Measurements from ENCODE around the gene LBX1.

Gene LBX1

GRCh38 chr10:101228966-101229265, 347 bp downstream of the LBX1 start:
- peaks cover 95% of the 10 kb centered on the region for H3K27me3 ChIP-seq (ENCODE audit: insufficient read depth, low read length)
- no peak overlapping the region for H2BK120ac ChIP-seq (ENCODE audit: insufficient read depth, low read length, poor library complexity)
- WGBS (ENCODE audit: extremely low coverage, insufficient coverage, insufficient read length) = no CpG with 5 or more reads among the region's 34 CpGs
- no peak overlapping the region for H3K23ac ChIP-seq (ENCODE audit: low read length)
- no peaks in the 10 kb centered on the region for H3K4me1 ChIP-seq (ENCODE audit: control insufficient read depth in 1 of 2, insufficient read depth in 2 of 2, low read length in 2 of 2)
- H4K91ac ChIP-seq (ENCODE audit: low read depth, low read length) = no peak overlapping the region
- H3K79me1 ChIP-seq (ENCODE audit: low read length) = no peaks in the 10 kb centered on the region
- H3K9me3 ChIP-seq (ENCODE audit: insufficient read depth, low read depth, low read length) = peaks cover 4% of the 10 kb centered on the region
- no peak overlapping the region for H3K4ac ChIP-seq (ENCODE audit: low read depth, low read length)
- no peak overlapping the region for H3K4me2 ChIP-seq (ENCODE audit: low read length)
- H3K14ac ChIP-seq (ENCODE audit: low read length) = no peak overlapping the region
- H3K36me3 ChIP-seq (ENCODE audit: control insufficient read depth in 1 of 2, insufficient read depth in 2 of 2, low read length in 2 of 2) = no peaks in the 10 kb centered on the region
- no peak for DNase-seq
- H2AFZ ChIP-seq (ENCODE audit: insufficient read depth, low read length, poor library complexity) = no peak overlapping the region
- H4K8ac ChIP-seq (ENCODE audit: low read depth, low read length) = no peak overlapping the region
- H3K79me2 ChIP-seq (ENCODE audit: control insufficient read depth, insufficient read depth, low read length, poor library complexity) = no peaks in the 10 kb centered on the region
- no peak overlapping the region for H3K9ac ChIP-seq (ENCODE audit: low read length)
- H2AK5ac ChIP-seq (ENCODE audit: low read length) = no peak overlapping the region
- no peak overlapping the region for H3K4me3 ChIP-seq (ENCODE audit: low read depth, low read length)
- H3K18ac ChIP-seq (ENCODE audit: low read length) = no peak overlapping the region
- no peak overlapping the region for H2BK12ac ChIP-seq (ENCODE audit: low read length)
- no peak overlapping the region for H3K27ac ChIP-seq (ENCODE audit: low read depth, low read length)
- H2BK5ac ChIP-seq (ENCODE audit: low read depth, low read length, poor library complexity) = no peak overlapping the region
- H4K12ac ChIP-seq (ENCODE audit: low read depth, low read length) = no peak overlapping the region

- Histone ChIP-seq H3K79me1 (ENCODE audit: low read length) (no peaks in the 10 kb centered on the region), H3K36me3 (ENCODE audit: control insufficient read depth in 1 of 2, insufficient read depth in 2 of 2, low read length in 2 of 2) (no peaks in the 10 kb centered on the region)
Measured at GRCh38 chr10:101228153-101228965, 904 bp downstream of the LBX1 start.

GRCh38 chr10:101227429-101228152, 1.7 kb downstream of the LBX1 start:
- no peak overlapping the region for H2BK120ac ChIP-seq (ENCODE audit: insufficient read depth, low read length, poor library complexity)
- no peak overlapping the region for H3K9ac ChIP-seq (ENCODE audit: low read length)
- no peak overlapping the region for H3K4ac ChIP-seq (ENCODE audit: low read depth, low read length)
- no peaks in the 10 kb centered on the region for H3K79me2 ChIP-seq (ENCODE audit: control insufficient read depth, insufficient read depth, low read length, poor library complexity)
- H3K79me1 ChIP-seq (ENCODE audit: low read length) = no peaks in the 10 kb centered on the region
- no peak overlapping the region for H4K12ac ChIP-seq (ENCODE audit: low read depth, low read length)
- no peak overlapping the region for H3K27ac ChIP-seq (ENCODE audit: low read depth, low read length)
- H3K36me3 ChIP-seq (ENCODE audit: control insufficient read depth in 1 of 2, insufficient read depth in 2 of 2, low read length in 2 of 2) = no peaks in the 10 kb centered on the region
- H3K27me3 ChIP-seq (ENCODE audit: insufficient read depth, low read length) = peaks cover 97% of the 10 kb centered on the region
- no peak overlapping the region for H2BK12ac ChIP-seq (ENCODE audit: low read length)
- no peak overlapping the region for H2BK5ac ChIP-seq (ENCODE audit: low read depth, low read length, poor library complexity)
- H3K4me3 ChIP-seq (ENCODE audit: low read depth, low read length) = no peak overlapping the region
- H3K14ac ChIP-seq (ENCODE audit: low read length) = no peak overlapping the region
- no peaks in the 10 kb centered on the region for H3K4me1 ChIP-seq (ENCODE audit: control insufficient read depth in 1 of 2, insufficient read depth in 2 of 2, low read length in 2 of 2)
- DNase-seq = no peak
- H4K91ac ChIP-seq (ENCODE audit: low read depth, low read length) = no peak overlapping the region
- no peak overlapping the region for H3K4me2 ChIP-seq (ENCODE audit: low read length)
- H3K23ac ChIP-seq (ENCODE audit: low read length) = no peak overlapping the region
- no peak overlapping the region for H2AFZ ChIP-seq (ENCODE audit: insufficient read depth, low read length, poor library complexity)
- H2AK5ac ChIP-seq (ENCODE audit: low read length) = no peak overlapping the region
- no peak overlapping the region for H4K8ac ChIP-seq (ENCODE audit: low read depth, low read length)
- H3K9me3 ChIP-seq (ENCODE audit: insufficient read depth, low read depth, low read length) = peaks cover 13% of the 10 kb centered on the region
- no CpG with 5 or more reads among the region's 43 CpGs for WGBS (ENCODE audit: extremely low coverage, insufficient coverage, insufficient read length)
- no peak overlapping the region for H3K18ac ChIP-seq (ENCODE audit: low read length)

More at GRCh38 chr10:101228153-101228965, 904 bp downstream of the LBX1 start:
- no peak overlapping the region for H3K4me3 ChIP-seq (ENCODE audit: low read depth, low read length)
- H3K4me1 ChIP-seq (ENCODE audit: control insufficient read depth in 1 of 2, insufficient read depth in 2 of 2, low read length in 2 of 2) = no peaks in the 10 kb centered on the region
- H3K27me3 ChIP-seq (ENCODE audit: insufficient read depth, low read length) = peaks cover 95% of the 10 kb centered on the region
- no peak overlapping the region for H3K14ac ChIP-seq (ENCODE audit: low read length)
- H3K4ac ChIP-seq (ENCODE audit: low read depth, low read length) = no peak overlapping the region
- no CpG with 5 or more reads among the region's 82 CpGs for WGBS (ENCODE audit: extremely low coverage, insufficient coverage, insufficient read length)
- peaks cover 8% of the 10 kb centered on the region for H3K9me3 ChIP-seq (ENCODE audit: insufficient read depth, low read depth, low read length)
- no peak overlapping the region for H3K27ac ChIP-seq (ENCODE audit: low read depth, low read length)
- H2AK5ac ChIP-seq (ENCODE audit: low read length) = no peak overlapping the region
- no peak overlapping the region for H2BK5ac ChIP-seq (ENCODE audit: low read depth, low read length, poor library complexity)
- H2BK120ac ChIP-seq (ENCODE audit: insufficient read depth, low read length, poor library complexity) = no peak overlapping the region
- no peak overlapping the region for H4K12ac ChIP-seq (ENCODE audit: low read depth, low read length)
- DNase-seq = peak in 1 of 2 donors; percentile 22
- no peak overlapping the region for H3K4me2 ChIP-seq (ENCODE audit: low read length)
- H3K18ac ChIP-seq (ENCODE audit: low read length) = no peak overlapping the region
- no peak overlapping the region for H3K9ac ChIP-seq (ENCODE audit: low read length)
- H2BK12ac ChIP-seq (ENCODE audit: low read length) = no peak overlapping the region
- H3K79me2 ChIP-seq (ENCODE audit: control insufficient read depth, insufficient read depth, low read length, poor library complexity) = no peaks in the 10 kb centered on the region
- no peak overlapping the region for H4K8ac ChIP-seq (ENCODE audit: low read depth, low read length)
- H3K23ac ChIP-seq (ENCODE audit: low read length) = no peak overlapping the region
- H2AFZ ChIP-seq (ENCODE audit: insufficient read depth, low read length, poor library complexity) = no peak overlapping the region
- no peak overlapping the region for H4K91ac ChIP-seq (ENCODE audit: low read depth, low read length)

- H4K8ac ChIP-seq (ENCODE audit: low read depth, low read length) = no peak overlapping the region
- WGBS (ENCODE audit: extremely low coverage, insufficient coverage, insufficient read length) = no CpG with 5 or more reads among the region's 67 CpGs
- no peak overlapping the region for H4K91ac ChIP-seq (ENCODE audit: low read depth, low read length)
- no peak overlapping the region for H3K9ac ChIP-seq (ENCODE audit: low read length)
- no peak overlapping the region for H2BK120ac ChIP-seq (ENCODE audit: insufficient read depth, low read length, poor library complexity)
- H3K36me3 ChIP-seq (ENCODE audit: control insufficient read depth in 1 of 2, insufficient read depth in 2 of 2, low read length in 2 of 2) = no peaks in the 10 kb centered on the region
- no peak overlapping the region for H2BK12ac ChIP-seq (ENCODE audit: low read length)
- H3K79me2 ChIP-seq (ENCODE audit: control insufficient read depth, insufficient read depth, low read length, poor library complexity) = no peaks in the 10 kb centered on the region
- H2AK5ac ChIP-seq (ENCODE audit: low read length) = no peak overlapping the region
- no peak overlapping the region for H3K4me3 ChIP-seq (ENCODE audit: low read depth, low read length)
- H3K23ac ChIP-seq (ENCODE audit: low read length) = no peak overlapping the region
- no peak overlapping the region for H2AFZ ChIP-seq (ENCODE audit: insufficient read depth, low read length, poor library complexity)
- no peak overlapping the region for H4K12ac ChIP-seq (ENCODE audit: low read depth, low read length)
- peaks cover 11% of the 10 kb centered on the region for H3K9me3 ChIP-seq (ENCODE audit: insufficient read depth, low read depth, low read length)
- H3K18ac ChIP-seq (ENCODE audit: low read length) = no peak overlapping the region
- H3K27ac ChIP-seq (ENCODE audit: low read depth, low read length) = no peak overlapping the region
- no peak overlapping the region for H2BK5ac ChIP-seq (ENCODE audit: low read depth, low read length, poor library complexity)
- peak in 1 of 2 donors; percentile 14 for DNase-seq
- H3K27me3 ChIP-seq (ENCODE audit: insufficient read depth, low read length) = peaks cover 97% of the 10 kb centered on the region
- no peaks in the 10 kb centered on the region for H3K79me1 ChIP-seq (ENCODE audit: low read length)
- H3K4me1 ChIP-seq (ENCODE audit: control insufficient read depth in 1 of 2, insufficient read depth in 2 of 2, low read length in 2 of 2) = no peaks in the 10 kb centered on the region
- H3K4ac ChIP-seq (ENCODE audit: low read depth, low read length) = no peak overlapping the region
- no peak overlapping the region for H3K4me2 ChIP-seq (ENCODE audit: low read length)
- no peak overlapping the region for H3K14ac ChIP-seq (ENCODE audit: low read length)
Measured at GRCh38 chr10:101226491-101227428, 2.5 kb downstream of the LBX1 start.

Measured in trophoblast cell (in vitro differentiated cells and primary cell).